ENCODE data around the gene PNMA6A.
"Not testable (repeated sequence)": the region's sequence is repeated elsewhere in the genome, so short reads cannot be mapped to it uniquely, and the experiment has no call there.

PNMA6A gene

DNA sequence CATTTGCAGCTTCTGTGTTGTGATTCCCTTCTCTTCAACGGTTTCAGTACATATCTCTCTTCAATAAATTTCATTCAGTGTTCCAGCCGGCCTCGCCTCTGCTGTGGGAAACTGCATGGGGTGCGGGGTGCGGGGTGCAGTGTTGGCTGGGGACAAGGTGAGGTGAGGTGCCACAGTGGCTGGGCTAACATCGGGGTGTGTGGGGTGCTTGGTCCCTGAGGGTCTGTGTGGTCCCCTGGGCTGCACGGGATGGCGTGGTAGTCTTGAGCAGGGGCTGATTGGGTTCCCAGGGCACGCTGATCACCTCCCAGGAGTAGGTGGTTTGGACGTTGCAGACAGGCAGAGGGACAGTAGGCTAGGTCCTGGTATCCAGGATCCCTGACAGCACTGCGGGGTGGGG, 2.7 kb downstream of the PNMA6A start:
- no peak for DNase-seq (ENCODE audit: extremely low read depth in 1 of 2, low read depth in 1 of 2)

GRCh38 chrX:153075366-153075765, 3.1 kb downstream of the PNMA6A start:
- no peak for DNase-seq (ENCODE audit: extremely low read depth in 1 of 2, low read depth in 1 of 2)

- not testable (repeated sequence) for DNase-seq (ENCODE audit: extremely low read depth in 1 of 2, low read depth in 1 of 2)
Observed at GRCh38 chrX:153077437-153078135, 5.3 kb downstream of the PNMA6A start.

GRCh38 chrX:153083238-153083923, 11.1 kb downstream of the PNMA6A start:
- DNase-seq (ENCODE audit: extremely low read depth in 1 of 2, low read depth in 1 of 2) = not testable (repeated sequence)

- no peak for DNase-seq (ENCODE audit: extremely low read depth in 1 of 2, low read depth in 1 of 2)
Observed at GRCh38 chrX:153102418-153102817, 30.2 kb downstream of the PNMA6A start.

- not testable (repeated sequence) for DNase-seq (ENCODE audit: extremely low read depth in 1 of 2, low read depth in 1 of 2)
Observed at GRCh38 chrX:153104959-153105358, 32.7 kb downstream of the PNMA6A start.

DNA sequence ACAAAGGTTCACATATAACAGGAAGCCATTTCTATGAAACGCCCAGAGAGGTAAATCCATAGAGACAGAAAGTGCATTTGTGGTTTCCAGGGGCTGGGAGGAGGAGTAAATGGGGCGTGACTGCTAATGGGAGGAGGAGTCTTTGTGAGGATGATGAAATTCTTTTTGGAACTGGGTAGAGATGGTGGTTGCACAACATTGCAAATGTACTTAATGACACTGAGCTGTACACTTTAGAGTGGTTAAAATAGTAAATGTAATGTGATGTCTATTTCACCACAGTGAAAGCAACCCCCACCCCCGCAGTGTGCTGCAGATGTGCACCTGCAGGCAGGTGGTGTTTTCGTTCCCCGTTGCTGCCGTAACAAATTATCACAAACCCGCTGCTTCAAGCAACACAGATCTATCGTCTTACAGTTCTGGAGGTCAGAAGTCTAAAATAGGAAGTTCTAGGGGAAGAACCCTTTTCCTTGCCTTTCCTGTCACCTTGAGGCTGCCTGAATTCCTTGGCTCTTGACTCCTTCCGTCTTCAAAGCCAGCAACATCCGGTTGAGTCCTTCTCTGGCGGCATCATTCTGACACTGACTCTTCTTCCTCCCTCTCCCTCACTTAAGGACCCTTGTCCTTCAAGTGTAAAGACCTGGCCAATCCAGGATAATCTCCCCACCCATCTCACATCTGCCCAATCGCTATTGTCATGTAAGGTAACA, 34.0 kb downstream of the PNMA6A start:
- not testable (repeated sequence) for DNase-seq (ENCODE audit: extremely low read depth in 1 of 2, low read depth in 1 of 2)

GRCh38 chrX:153110735-153111134, 38.5 kb downstream of the PNMA6A start:
- not testable (repeated sequence) for DNase-seq (ENCODE audit: extremely low read depth in 1 of 2, low read depth in 1 of 2)

- not testable (repeated sequence) for DNase-seq (ENCODE audit: extremely low read depth in 1 of 2, low read depth in 1 of 2)
Observed at GRCh38 chrX:153113851-153114250, 41.6 kb downstream of the PNMA6A start.

- DNase-seq (ENCODE audit: extremely low read depth in 1 of 2, low read depth in 1 of 2) = not testable (repeated sequence)
Observed at GRCh38 chrX:153117754-153118153, 45.5 kb downstream of the PNMA6A start.

- DNase-seq (ENCODE audit: extremely low read depth in 1 of 2, low read depth in 1 of 2) = not testable (repeated sequence)
Observed at GRCh38 chrX:153120230-153120629, 48.0 kb downstream of the PNMA6A start.

DNA sequence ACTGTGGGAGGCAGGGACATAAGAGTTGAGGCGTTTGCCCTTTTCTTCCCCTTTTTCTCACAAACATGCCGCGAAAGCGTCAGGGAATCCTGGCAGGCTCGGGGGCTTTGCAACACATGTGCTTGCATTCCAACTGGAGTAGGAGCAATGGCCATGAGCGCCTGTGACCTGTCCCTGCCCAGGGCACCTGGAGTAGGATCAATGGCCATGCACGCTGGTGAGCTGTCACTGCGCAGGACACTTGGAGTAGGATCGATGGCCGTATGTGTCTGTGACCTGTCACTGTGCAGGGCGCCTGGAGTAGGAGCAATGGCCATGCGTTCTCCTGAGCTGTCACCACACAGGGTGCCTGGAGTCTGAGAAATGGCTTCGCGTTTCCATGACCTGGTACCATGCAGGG, 51.2 kb downstream of the PNMA6A start:
- DNase-seq (ENCODE audit: extremely low read depth in 1 of 2, low read depth in 1 of 2) = not testable (repeated sequence)
